Measurements from ENCODE around the gene SF3B3. TPM values are rescaled to one million over a fixed set of nuclear protein-coding genes. Genes with fewer than 3 reads are reported as not detected.

Gene SF3B3
- total RNA-seq, 1 experiment from 2014 or later, result 403 TPM

DNA sequence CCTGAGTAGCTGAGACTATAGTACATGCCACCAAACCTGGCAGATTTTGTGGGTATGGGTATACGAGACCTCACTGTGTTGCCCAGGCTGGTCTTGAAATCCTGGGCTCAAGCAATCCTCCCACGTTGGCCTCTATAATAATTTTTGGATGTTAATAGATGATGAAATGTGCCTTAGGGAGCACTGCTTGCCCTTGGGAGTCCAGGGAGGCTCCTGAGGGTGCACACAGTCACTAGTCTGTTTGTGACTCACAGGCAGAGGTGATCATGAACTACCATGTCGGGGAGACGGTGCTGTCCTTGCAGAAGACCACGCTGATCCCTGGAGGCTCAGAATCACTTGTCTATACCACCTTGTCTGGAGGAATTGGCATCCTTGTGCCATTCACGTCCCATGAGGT, 46.1 kb downstream of the SF3B3 start:
- H3K36me3 ChIP-seq (ENCODE audit: control insufficient read depth in 1 of 2, insufficient read depth in 2 of 2, low read length in 2 of 2), result peaks cover 74 to 88% of the 10 kb centered on the region in 2 experiments
- no TSS peak for BruUV-seq (replicated peaks)
- H3K9me2 ChIP-seq (ENCODE audit: insufficient read depth), result no peaks in the 10 kb centered on the region

More for the DNA sequence above, 46.1 kb downstream of the SF3B3 start:
- Histone ChIP-seq H3K4me3 (replicated peaks in 1 of 2; ENCODE audit: low read depth in 1 of 2, low read length in 2 of 2) (no peak overlapping the region), H3K9ac (ENCODE audit: low read length) (no peak overlapping the region), H2AFZ (ENCODE audit: low read depth, low read length, poor library complexity, severe bottlenecking) (no peak overlapping the region), H3K4me2 (ENCODE audit: low read length) (no peak overlapping the region), H3K27me3 (ENCODE audit: insufficient read depth, low read length) (no peaks in the 10 kb centered on the region), H4K20me1 (ENCODE audit: insufficient read depth) (peaks cover 18% of the 10 kb centered on the region; the same call in 1 of the 2 replicates), H3K4me1 (ENCODE audit: control insufficient read depth in 1 of 2, insufficient read depth in 2 of 2, low read length in 2 of 2) (no peaks in the 10 kb centered on the region), H3K9me3 (ENCODE audit: control insufficient read depth in 1 of 2, insufficient read depth in 1 of 2, low read depth in 1 of 2, low read length in 2 of 2) (no peaks in the 10 kb centered on the region), H3K79me2 (ENCODE audit: insufficient read depth, low read length) (peaks cover 67% of the 10 kb centered on the region), H3K27ac (ENCODE audit: low read depth, low read length) (no peak overlapping the region)
- CTCF ChIA-PET, result no interaction called here
- intact Hi-C loops (cut with micrococcal nuclease), result no loop called here
- TF ChIP-seq TCF7L2 (IDR thresholded peaks at IDR 0.05; ENCODE audit: borderline replicate concordance, extremely low read depth, insufficient read depth, insufficient read length), result no peak
- no peak for TF ChIP-seq SRF (IDR thresholded peaks at IDR 0.05; ENCODE audit: low read depth)
- no peak for TF ChIP-seq POLR2A (IDR thresholded peaks at IDR 0.05; ENCODE audit: borderline replicate concordance, extremely low read depth, insufficient read depth, insufficient read length)
- TF ChIP-seq, protein P1, sequence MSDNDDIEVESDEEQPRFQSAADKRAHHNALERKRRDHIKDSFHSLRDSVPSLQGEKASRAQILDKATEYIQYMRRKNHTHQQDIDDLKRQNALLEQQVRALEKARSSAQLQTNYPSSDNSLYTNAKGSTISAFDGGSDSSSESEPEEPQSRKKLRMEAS (IDR thresholded peaks at IDR 0.05), result no peak
- no peak for TF ChIP-seq EGR1 (IDR thresholded peaks at IDR 0.05; ENCODE audit: low read depth)
- no peak for TF ChIP-seq CBX3 (IDR thresholded peaks at IDR 0.05; ENCODE audit: low read depth)
- TF ChIP-seq EZH2 (IDR thresholded peaks at IDR 0.05), result no peak
- no peak for TF ChIP-seq EZH2phosphoT487 (IDR thresholded peaks at IDR 0.05; ENCODE audit: borderline replicate concordance)
- TF ChIP-seq CEBPB (IDR thresholded peaks at IDR 0.05; ENCODE audit: low read depth), result no peak
- TF ChIP-seq SP1 (IDR thresholded peaks at IDR 0.05; ENCODE audit: low read depth), result no peak
- no peak for TF ChIP-seq ELF1 (IDR thresholded peaks at IDR 0.05; ENCODE audit: borderline replicate concordance, low read depth)
- no peak for TF ChIP-seq JUND (IDR thresholded peaks at IDR 0.05)
- TF ChIP-seq SIN3A (IDR thresholded peaks at IDR 0.05; ENCODE audit: low read depth), result no peak
- TF ChIP-seq ZFX (IDR thresholded peaks at IDR 0.05), result no peak
- TF ChIP-seq YY1 (IDR thresholded peaks at IDR 0.05; ENCODE audit: extremely low read depth, insufficient replicate concordance, low read depth, low read length), result no peak
- TF ChIP-seq, protein P2, sequence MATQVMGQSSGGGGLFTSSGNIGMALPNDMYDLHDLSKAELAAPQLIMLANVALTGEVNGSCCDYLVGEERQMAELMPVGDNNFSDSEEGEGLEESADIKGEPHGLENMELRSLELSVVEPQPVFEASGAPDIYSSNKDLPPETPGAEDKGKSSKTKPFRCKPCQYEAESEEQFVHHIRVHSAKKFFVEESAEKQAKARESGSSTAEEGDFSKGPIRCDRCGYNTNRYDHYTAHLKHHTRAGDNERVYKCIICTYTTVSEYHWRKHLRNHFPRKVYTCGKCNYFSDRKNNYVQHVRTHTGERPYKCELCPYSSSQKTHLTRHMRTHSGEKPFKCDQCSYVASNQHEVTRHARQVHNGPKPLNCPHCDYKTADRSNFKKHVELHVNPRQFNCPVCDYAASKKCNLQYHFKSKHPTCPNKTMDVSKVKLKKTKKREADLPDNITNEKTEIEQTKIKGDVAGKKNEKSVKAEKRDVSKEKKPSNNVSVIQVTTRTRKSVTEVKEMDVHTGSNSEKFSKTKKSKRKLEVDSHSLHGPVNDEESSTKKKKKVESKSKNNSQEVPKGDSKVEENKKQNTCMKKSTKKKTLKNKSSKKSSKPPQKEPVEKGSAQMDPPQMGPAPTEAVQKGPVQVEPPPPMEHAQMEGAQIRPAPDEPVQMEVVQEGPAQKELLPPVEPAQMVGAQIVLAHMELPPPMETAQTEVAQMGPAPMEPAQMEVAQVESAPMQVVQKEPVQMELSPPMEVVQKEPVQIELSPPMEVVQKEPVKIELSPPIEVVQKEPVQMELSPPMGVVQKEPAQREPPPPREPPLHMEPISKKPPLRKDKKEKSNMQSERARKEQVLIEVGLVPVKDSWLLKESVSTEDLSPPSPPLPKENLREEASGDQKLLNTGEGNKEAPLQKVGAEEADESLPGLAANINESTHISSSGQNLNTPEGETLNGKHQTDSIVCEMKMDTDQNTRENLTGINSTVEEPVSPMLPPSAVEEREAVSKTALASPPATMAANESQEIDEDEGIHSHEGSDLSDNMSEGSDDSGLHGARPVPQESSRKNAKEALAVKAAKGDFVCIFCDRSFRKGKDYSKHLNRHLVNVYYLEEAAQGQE (IDR thresholded peaks at IDR 0.05; ENCODE audit: low read depth), result no peak
- ATAC-seq (no peak), DNase-seq (ENCODE audit: low read depth, low spot score) (no peak)
- RAD21 ChIA-PET (ENCODE audit: low non-redundant PET in 1 of 2, low total read pairs in 2 of 2, uncharacterized antibody in 2 of 2, unreplicated experiment in 2 of 2), result no interaction called here
- POLR2A ChIA-PET, result no interaction called here
